HCT116 (cell line): ENCODE data around the gene INKA2. TPM values are rescaled to one million over a fixed set of nuclear protein-coding genes. Genes with fewer than 3 reads are reported as not detected.

Experiments used
- ATAC-seq: fragments of 200-7000 bp; cut with Tn5 transposase; 2 replicates; pipeline ENCODE4 v1.9.1; 2020; ENCODE audit warnings: mild to moderate bottlenecking, moderate library complexity
- BruUV-seq: library from RNA; stranded (reverse); fragments of 400-500 nt; replicated peaks from 2 replicates; lab custom pipeline; 2021; lab: Mats Ljungman, UMichigan
- CTCF ChIA-PET: fragments of 300-600 bp; sonication (Branson Sonifier 250); formaldehyde crosslinking; loops from one replicate; lab custom pipeline; 2021; ENCODE audit warnings: antibody characterized with exemption; lab: Charles Lee
- POLR2A ChIA-PET: fragments of 300-600, 350-600 bp; sonication (Branson Sonifier 250); formaldehyde crosslinking; loops from one replicate; lab custom pipeline; 2021; ENCODE audit warnings: antibody characterized with exemption; lab: Charles Lee
- RAD21 ChIA-PET, 2 experiments: fragments of 300-600 bp; sonication (Branson Sonifier 250); formaldehyde crosslinking; loops; one replicate each; lab custom pipeline; 2023; ENCODE audit warnings: low total read pairs in 2 of 2; ENCODE audit not compliant: uncharacterized antibody in 2 of 2, unreplicated experiment in 2 of 2, low non-redundant PET in 1 of 2; lab: Charles Lee
- DNase-seq: peaks from one replicate; pipeline ENCODE4 v3.0.0-alpha.2; 2010; ENCODE audit warnings: low read depth, low spot score
- H2AFZ ChIP-seq: fragments of 200-600 bp; shearing (Covaris generic), sonication (generic); 2 replicates; pipeline ENCODE4 v1.6.1; 2017; ENCODE audit warnings: low read depth, mixed run types, mixed read lengths, antibody characterized with exemption, low read length; ENCODE audit not compliant: poor library complexity, severe bottlenecking
- H3K27ac ChIP-seq: 2 replicates; pipeline ENCODE4 v1.5.1; 2012; ENCODE audit warnings: low read depth, low read length
- H3K27me3 ChIP-seq: fragments of 200-600 bp; sonication (generic); 2 replicates; pipeline ENCODE4 v1.6.1; 2016; ENCODE audit warnings: mixed run types, low read length, mixed read lengths; ENCODE audit not compliant: insufficient read depth
- H3K36me3 ChIP-seq, 2 experiments: fragments of 200-500 bp in 1 of 2; fragments of 200-600 bp in 1 of 2; sonication (Bioruptor generic) in 1 of 2; sonication (generic) in 1 of 2; 2 replicates each; pipeline versions ENCODE4 v1.5.1 to v1.6.1; 2014 to 2016; ENCODE audit warnings: low read length in 2 of 2, inconsistent platforms in 1 of 2, mixed read lengths in 1 of 2, mixed run types in 1 of 2; ENCODE audit not compliant: insufficient read depth in 2 of 2, control insufficient read depth in 1 of 2
- H3K4me1 ChIP-seq, 2 experiments: fragments of 200-600 bp in 1 of 2; sonication (generic) in 1 of 2; 2 replicates each; pipeline versions ENCODE4 v1.5.1 to v1.6.1; 2012 to 2017; ENCODE audit warnings: low read length in 2 of 2, inconsistent platforms in 1 of 2, mild to moderate bottlenecking in 1 of 2, mixed read lengths in 1 of 2, mixed run types in 1 of 2, moderate library complexity in 1 of 2; ENCODE audit not compliant: insufficient read depth in 2 of 2, control insufficient read depth in 1 of 2
- H3K4me2 ChIP-seq: fragments of 200-600 bp; sonication (generic); 2 replicates; pipeline ENCODE4 v1.6.1; 2017; ENCODE audit warnings: mixed run types, low read length, mixed read lengths
- H3K4me3 ChIP-seq, 2 experiments: fragments of 200-600 bp in 1 of 2; sonication (generic) in 1 of 2; replicated peaks in 1 of 2; 2 replicates each; pipeline ENCODE4 v1.5.1; 2011 to 2016; ENCODE audit warnings: low read length in 2 of 2, control low read depth in 1 of 2, low read depth in 1 of 2, mild to moderate bottlenecking in 1 of 2, mixed read lengths in 1 of 2, mixed run types in 1 of 2
- H3K79me2 ChIP-seq: fragments of 200-600 bp; sonication (generic); 2 replicates; pipeline ENCODE4 v1.6.1; 2017; ENCODE audit warnings: mild to moderate bottlenecking, mixed run types, low read length, moderate library complexity, mixed read lengths; ENCODE audit not compliant: insufficient read depth
- H3K9ac ChIP-seq: fragments of 200-600 bp; sonication (generic); 2 replicates; pipeline ENCODE4 v1.6.1; 2016; ENCODE audit warnings: low read length, mixed read lengths
- H3K9me2 ChIP-seq: fragments of 200-600 bp; sonication (generic), shearing (Covaris generic); 2 replicates; pipeline ENCODE4 v1.6.1; 2017; ENCODE audit warnings: mixed run types, mild to moderate bottlenecking, moderate library complexity; ENCODE audit not compliant: insufficient read depth
- H3K9me3 ChIP-seq, 2 experiments: fragments of 200-500 bp in 1 of 2; fragments of 200-600 bp in 1 of 2; sonication (Bioruptor generic) in 1 of 2; sonication (generic) in 1 of 2; 2 replicates each; pipeline ENCODE4 v1.6.1; 2014 to 2017; ENCODE audit warnings: low read length in 2 of 2, mixed read lengths in 2 of 2, inconsistent platforms in 1 of 2, low read depth in 1 of 2, mild to moderate bottlenecking in 1 of 2, mixed run types in 1 of 2, moderate library complexity in 1 of 2; ENCODE audit not compliant: control insufficient read depth in 1 of 2, insufficient read depth in 1 of 2
- H4K20me1 ChIP-seq: fragments of 200-600 bp; sonication (generic), shearing (Covaris generic); 2 replicates; pipeline ENCODE4 v1.6.1; 2017; ENCODE audit warnings: mixed run types, mild to moderate bottlenecking, moderate library complexity; ENCODE audit not compliant: insufficient read depth
- CBX3 ChIP-seq: IDR thresholded peaks from 2 replicates; pipeline ENCODE4 v1.6.1; 2012; ENCODE audit warnings: low read depth
- EGR1 ChIP-seq: IDR thresholded peaks from 2 replicates; pipeline ENCODE4 v1.6.1; 2012; ENCODE audit warnings: low read depth
- ELF1 ChIP-seq: IDR thresholded peaks from 2 replicates; pipeline ENCODE4 v1.6.1; 2012; ENCODE audit warnings: low read depth, borderline replicate concordance
- EZH2 ChIP-seq: fragments of 200-600 bp; sonication (generic); IDR thresholded peaks from 2 replicates; pipeline ENCODE4 v1.6.1; 2017; ENCODE audit warnings: antibody characterized with exemption, mixed run types
- FOSL1 ChIP-seq: IDR thresholded peaks from 2 replicates; pipeline ENCODE4 v1.6.1; 2012; ENCODE audit warnings: low read depth
- JUND ChIP-seq: IDR thresholded peaks from 2 replicates; pipeline ENCODE4 v1.6.1; 2012
- POLR2A ChIP-seq: IDR thresholded peaks from 2 replicates; pipeline ENCODE4 v1.7.0; 2011; ENCODE audit warnings: borderline replicate concordance; ENCODE audit not compliant: insufficient read depth, insufficient read length; ENCODE audit errors: extremely low read depth
- RAD21 ChIP-seq: IDR thresholded peaks from 2 replicates; pipeline ENCODE4 v1.6.1; 2012; ENCODE audit warnings: low read depth, mild to moderate bottlenecking
- SIN3A ChIP-seq: IDR thresholded peaks from 2 replicates; pipeline ENCODE4 v1.6.1; 2012; ENCODE audit warnings: low read depth
- TCF7L2 ChIP-seq: IDR thresholded peaks from 2 replicates; pipeline ENCODE4 v1.7.0; 2011; ENCODE audit warnings: borderline replicate concordance, inconsistent platforms; ENCODE audit not compliant: insufficient read depth, insufficient read length; ENCODE audit errors: extremely low read depth
- YY1 ChIP-seq: IDR thresholded peaks from 2 replicates; pipeline ENCODE4 v1.6.1; 2011; ENCODE audit warnings: low read length, low read depth, moderate library complexity, mild to moderate bottlenecking; ENCODE audit not compliant: insufficient replicate concordance; ENCODE audit errors: extremely low read depth
- ZFX ChIP-seq: fragments of 450-650 bp; IDR thresholded peaks from 2 replicates; pipeline ENCODE4 v1.6.1; 2017
- ZNF274 ChIP-seq: fragments of 200-500 bp; sonication (Bioruptor generic); IDR thresholded peaks from 2 replicates; pipeline ENCODE4 v1.6.1; 2014; ENCODE audit warnings: mild to moderate bottlenecking, low read depth, low read length, inconsistent platforms
- intact Hi-C: fragments of 100-400 bp; cut with micrococcal nuclease; formaldehyde crosslinking; loops from 2 replicates; pipeline ENCODE4 v1.10.0; 2022
- total RNA-seq: library from RNA; stranded (reverse); gene quantifications from one replicate; pipeline ENCODE4 v1.2.1, GENCODE V29; 2021; ENCODE audit not compliant: unreplicated experiment
- TF ChIP-seq, protein P1 (sequence below): IDR thresholded peaks from 2 replicates; pipeline ENCODE4 v1.6.1; 2012; ENCODE audit warnings: low read depth
- TF ChIP-seq, protein P2 (sequence below), 3 experiments: fragments of 200-600 bp in 1 of 3; sonication (generic) in 1 of 3; IDR thresholded peaks in 2 of 3; conservative IDR thresholded peaks in 1 of 3; 2 replicates each; pipeline ENCODE4 v1.5.1; 2012 to 2017; ENCODE audit warnings: low read depth in 2 of 3, low read length in 2 of 3, antibody characterized with exemption in 1 of 3, borderline replicate concordance in 1 of 3, control low read depth in 1 of 3, mild to moderate bottlenecking in 1 of 3, mixed read lengths in 1 of 3, mixed run types in 1 of 3, moderate library complexity in 1 of 3; ENCODE audit not compliant: insufficient read depth in 1 of 3

The INKA2 gene
- total RNA-seq, 1 experiment from 2014 or later: 4.0 TPM

DNA sequence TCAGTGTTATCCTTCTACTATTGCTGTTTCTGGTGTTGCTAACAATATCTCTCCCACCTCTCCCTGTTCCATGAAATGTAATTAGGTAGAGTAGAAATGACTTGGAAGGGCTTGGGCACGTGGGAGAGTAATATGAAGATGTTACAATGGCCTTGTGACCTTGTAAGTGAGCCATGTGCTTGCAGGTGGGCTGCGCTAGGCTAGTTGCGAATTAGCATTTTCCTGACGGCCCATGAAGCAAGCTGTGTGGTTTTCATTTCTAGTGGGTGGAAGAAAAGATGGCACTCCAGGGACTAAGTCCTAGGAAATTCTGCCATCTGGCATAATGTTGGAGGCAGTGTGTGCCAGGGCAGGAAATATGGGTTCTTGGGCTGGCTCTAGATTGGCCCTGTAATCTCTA, 8.8 kb upstream of the INKA2 start:
- intact Hi-C loops: loop anchor here (1.0 kb wide), 1 partner anchor 33 kb away; no protein-coding TSS in a partner anchor
- Histone ChIP-seq H3K36me3 (no peaks in the 10 kb centered on the region), H3K9me3 (no peaks in the 10 kb centered on the region), H3K27me3 (peaks cover 4% of the 10 kb centered on the region; the same call in 1 of the 2 replicates), H3K79me2 (no peaks in the 10 kb centered on the region), H3K27ac (no peak overlapping the region), H3K4me2 (no peak overlapping the region), H3K9me2 (no peaks in the 10 kb centered on the region), H2AFZ (no peak overlapping the region), H3K4me1 (peaks cover 0 to 8% of the 10 kb centered on the region in 2 experiments; a peak in 2 of 4 replicates), H3K4me3 (no peak overlapping the region), H4K20me1 (no peaks in the 10 kb centered on the region), H3K9ac (no peak overlapping the region)
- no peak for DNase-seq
- TF ChIP-seq SIN3A (no peak), CBX3 (no peak), FOSL1 (no peak), ELF1 (no peak), EGR1 (no peak), TCF7L2 (no peak), RAD21 (no peak), JUND (no peak), YY1 (no peak), POLR2A (no peak), ZNF274 (no peak), ZFX (no peak), EZH2 (no peak)
- TF ChIP-seq, protein P1, sequence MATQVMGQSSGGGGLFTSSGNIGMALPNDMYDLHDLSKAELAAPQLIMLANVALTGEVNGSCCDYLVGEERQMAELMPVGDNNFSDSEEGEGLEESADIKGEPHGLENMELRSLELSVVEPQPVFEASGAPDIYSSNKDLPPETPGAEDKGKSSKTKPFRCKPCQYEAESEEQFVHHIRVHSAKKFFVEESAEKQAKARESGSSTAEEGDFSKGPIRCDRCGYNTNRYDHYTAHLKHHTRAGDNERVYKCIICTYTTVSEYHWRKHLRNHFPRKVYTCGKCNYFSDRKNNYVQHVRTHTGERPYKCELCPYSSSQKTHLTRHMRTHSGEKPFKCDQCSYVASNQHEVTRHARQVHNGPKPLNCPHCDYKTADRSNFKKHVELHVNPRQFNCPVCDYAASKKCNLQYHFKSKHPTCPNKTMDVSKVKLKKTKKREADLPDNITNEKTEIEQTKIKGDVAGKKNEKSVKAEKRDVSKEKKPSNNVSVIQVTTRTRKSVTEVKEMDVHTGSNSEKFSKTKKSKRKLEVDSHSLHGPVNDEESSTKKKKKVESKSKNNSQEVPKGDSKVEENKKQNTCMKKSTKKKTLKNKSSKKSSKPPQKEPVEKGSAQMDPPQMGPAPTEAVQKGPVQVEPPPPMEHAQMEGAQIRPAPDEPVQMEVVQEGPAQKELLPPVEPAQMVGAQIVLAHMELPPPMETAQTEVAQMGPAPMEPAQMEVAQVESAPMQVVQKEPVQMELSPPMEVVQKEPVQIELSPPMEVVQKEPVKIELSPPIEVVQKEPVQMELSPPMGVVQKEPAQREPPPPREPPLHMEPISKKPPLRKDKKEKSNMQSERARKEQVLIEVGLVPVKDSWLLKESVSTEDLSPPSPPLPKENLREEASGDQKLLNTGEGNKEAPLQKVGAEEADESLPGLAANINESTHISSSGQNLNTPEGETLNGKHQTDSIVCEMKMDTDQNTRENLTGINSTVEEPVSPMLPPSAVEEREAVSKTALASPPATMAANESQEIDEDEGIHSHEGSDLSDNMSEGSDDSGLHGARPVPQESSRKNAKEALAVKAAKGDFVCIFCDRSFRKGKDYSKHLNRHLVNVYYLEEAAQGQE: no peak
- TF ChIP-seq, protein P2, sequence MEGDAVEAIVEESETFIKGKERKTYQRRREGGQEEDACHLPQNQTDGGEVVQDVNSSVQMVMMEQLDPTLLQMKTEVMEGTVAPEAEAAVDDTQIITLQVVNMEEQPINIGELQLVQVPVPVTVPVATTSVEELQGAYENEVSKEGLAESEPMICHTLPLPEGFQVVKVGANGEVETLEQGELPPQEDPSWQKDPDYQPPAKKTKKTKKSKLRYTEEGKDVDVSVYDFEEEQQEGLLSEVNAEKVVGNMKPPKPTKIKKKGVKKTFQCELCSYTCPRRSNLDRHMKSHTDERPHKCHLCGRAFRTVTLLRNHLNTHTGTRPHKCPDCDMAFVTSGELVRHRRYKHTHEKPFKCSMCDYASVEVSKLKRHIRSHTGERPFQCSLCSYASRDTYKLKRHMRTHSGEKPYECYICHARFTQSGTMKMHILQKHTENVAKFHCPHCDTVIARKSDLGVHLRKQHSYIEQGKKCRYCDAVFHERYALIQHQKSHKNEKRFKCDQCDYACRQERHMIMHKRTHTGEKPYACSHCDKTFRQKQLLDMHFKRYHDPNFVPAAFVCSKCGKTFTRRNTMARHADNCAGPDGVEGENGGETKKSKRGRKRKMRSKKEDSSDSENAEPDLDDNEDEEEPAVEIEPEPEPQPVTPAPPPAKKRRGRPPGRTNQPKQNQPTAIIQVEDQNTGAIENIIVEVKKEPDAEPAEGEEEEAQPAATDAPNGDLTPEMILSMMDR (IDR thresholded peaks at IDR 0.05 in 2 of 3, conservative IDR thresholded peaks at IDR 0.05 in 1 of 3; ENCODE audit: borderline replicate concordance in 1 of 3, insufficient read depth in 1 of 3, low read depth in 2 of 3, low read length in 2 of 3): no peak
- ChIA-PET CTCF (interaction anchor here (0.7 to 2.3 kb wide), 14 partner anchors 7 to 267 kb away, joined by 3 to 63 read pairs (median 7); partner anchors contain the start of genes DDX20 and INKA2), POLR2A (interaction anchor here (1.2 to 1.5 kb wide), 4 partner anchors 9 to 266 kb away, joined by 3 to 9 read pairs (median 6); no protein-coding TSS in a partner anchor), RAD21 (interaction anchor here (0.9 to 1.4 kb wide), 7 partner anchors 8 to 266 kb away, joined by 3 to 11 read pairs (median 7); partner anchors contain the start of genes DDX20 (in 1 of the 2) and INKA2 (in 1 of the 2))
- ATAC-seq: no peak
- no TSS peak for BruUV-seq
